Lower leg skin (tissue), 4 donors: ENCODE measurements around the gene CD69. TPM values are rescaled to one million over a fixed set of nuclear protein-coding genes. Genes with fewer than 3 reads are reported as not detected.

Source experiments
- DNase-seq, 2 donors: peaks; one replicate each; pipeline ENCODE4 v3.0.0-alpha.2; 2019; ENCODE audit warnings: low spot score in 2 of 2
- H3K4me3 ChIP-seq: fragments of 200-600 bp; sonication (generic); 2 replicates; pipeline ENCODE4 v1.5.1; 2017; ENCODE audit warnings: mild to moderate bottlenecking, low read depth; ENCODE audit not compliant: poor library complexity, severe bottlenecking
- CTCF ChIP-seq, 3 donors: fragments of 450-650 bp; IDR thresholded peaks; one replicate each; pipeline ENCODE4 v1.5.1; 2016; ENCODE audit warnings: antibody characterized with exemption in 3 of 3, mild to moderate bottlenecking in 3 of 3, moderate library complexity in 2 of 3
- POLR2A ChIP-seq, 2 donors: fragments of 450-650 bp; IDR thresholded peaks; one replicate each; pipeline ENCODE4 v1.6.1; 2016 to 2017; ENCODE audit warnings: antibody characterized with exemption in 2 of 2, mild to moderate bottlenecking in 1 of 2, moderate library complexity in 1 of 2
- WGBS, 2 donors: methylation state at CpG; one replicate each; pipeline ENCODE4 v1.1.5; 2018; 5-methylcytosine and 5-hydroxymethylcytosine counted together
- intact Hi-C: fragments of 100-400 bp; cut with DNase I; formaldehyde crosslinking; loops from one replicate; pipeline ENCODE4 v1.15.0; 2023; ENCODE audit warnings: low total_unique reads
- total RNA-seq, 4 donors: library from RNA; depleted of rRNA; stranded (reverse); fragments of >200 nt; gene quantifications; one replicate each; pipeline ENCODE4 v1.1.0, GENCODE V29; 2016

The CD69 gene
- total RNA-seq, 4 donors from 2014 or later = 0.61 to 4.0 (median 1.9) TPM

- no peak for TF ChIP-seq POLR2A (IDR thresholded peaks at IDR 0.05)
- no peak for TF ChIP-seq CTCF (IDR thresholded peaks at IDR 0.05)
- WGBS, 2 donors = 78 to 80% methylated on average over 2 of the region's 2 CpGs
- H3K4me3 ChIP-seq = no peak overlapping the region
- intact Hi-C loops = no loop called here
- DNase-seq = no peak
These were observed 12.6 kb upstream of the CD69 start for GRCh38 chr12:9773216-9773877.

- WGBS, 2 donors = 63 to 64% methylated on average over 2 of the region's 2 CpGs
- no peak for DNase-seq
- no peak overlapping the region for H3K4me3 ChIP-seq
- TF ChIP-seq POLR2A (IDR thresholded peaks at IDR 0.05) (no peak), CTCF (IDR thresholded peaks at IDR 0.05) (no peak)
- intact Hi-C loops = no loop called here
These were observed 2.3 kb upstream of the CD69 start for GRCh38 chr12:9763025-9763424.

GRCh38 chr12:9762369-9762768 lies 1.7 kb upstream of the CD69 start:
- TF ChIP-seq POLR2A (IDR thresholded peaks at IDR 0.05) (no peak), CTCF (IDR thresholded peaks at IDR 0.05) (no peak)
- no peak for DNase-seq
- no peak overlapping the region for H3K4me3 ChIP-seq
- 97 to 98% methylated on average over 5 of the region's 5 CpGs for WGBS, 2 donors
- intact Hi-C loops = no loop called here

GRCh38 chr12:9761419-9761781 lies 699 bp upstream of the CD69 start:
- WGBS, 2 donors = 71 to 72% methylated on average over 4 of the region's 4 CpGs
- no peak for DNase-seq

GRCh38 chr12:9760120-9760519 lies 581 bp downstream of the CD69 start:
- H3K4me3 ChIP-seq = no peak overlapping the region
- TF ChIP-seq POLR2A (IDR thresholded peaks at IDR 0.05) = no peak
- TF ChIP-seq CTCF (IDR thresholded peaks at IDR 0.05) = no peak
- intact Hi-C loops = no loop called here
- WGBS, 2 donors = 89 to 91% methylated on average over 1 of the region's 1 CpG
- no peak for DNase-seq

More at GRCh38 chr12:9761419-9761781, 699 bp upstream of the CD69 start:
- intact Hi-C loops = no loop called here
- TF ChIP-seq CTCF (IDR thresholded peaks at IDR 0.05) = no peak
- TF ChIP-seq POLR2A (IDR thresholded peaks at IDR 0.05) = no peak
- H3K4me3 ChIP-seq = no peak overlapping the region

GRCh38 chr12:9759694-9760093 lies 1.0 kb downstream of the CD69 start:
- H3K4me3 ChIP-seq = no peak overlapping the region
- DNase-seq = no peak
- intact Hi-C loops = loop anchor here (10.0 kb wide), 1 partner anchor 385 kb away; no protein-coding TSS in a partner anchor
- 86 to 91% methylated on average over 1 of the region's 1 CpG for WGBS, 2 donors
- TF ChIP-seq POLR2A (IDR thresholded peaks at IDR 0.05) = no peak
- TF ChIP-seq CTCF (IDR thresholded peaks at IDR 0.05) = no peak
